H1 (cell line): Measurements from ENCODE around the gene LDLRAD3. TPM values are rescaled to one million over a fixed set of nuclear protein-coding genes. Genes with fewer than 3 reads are reported as not detected.

Experiments
- CTCF ChIA-PET: fragments of 300-600 bp; sonication (Branson Sonifier 250); formaldehyde crosslinking; loops from one replicate; lab custom pipeline; 2021; ENCODE audit not compliant: partially characterized antibody; lab: Charles Lee
- POLR2A ChIA-PET: fragments of 300-600 bp; sonication (Branson Sonifier 250); formaldehyde crosslinking; loops from one replicate; lab custom pipeline; 2021; ENCODE audit warnings: inconsistent platforms; ENCODE audit not compliant: partially characterized antibody; lab: Charles Lee
- DNase-seq, 2 experiments: peaks; one replicate each; pipeline versions ENCODE4 v3.0.0 to v3.0.0-alpha.2; 2010 to 2022; ENCODE audit warnings: low spot score in 2 of 2, low read depth in 1 of 2, mixed read lengths in 1 of 2
- FAIRE-seq: peaks from 2 replicates; lab custom pipeline; 2011; peaks lifted over from hg19 to GRCh38; lab: Jason Lieb, UNC
- H2AFZ ChIP-seq: 2 replicates; pipeline ENCODE4 v1.8.1; 2012; ENCODE audit warnings: low read length, inconsistent platforms
- H2AK5ac ChIP-seq: 2 replicates; pipeline ENCODE4 v1.6.1; 2013; ENCODE audit warnings: low read depth, low read length
- H2BK120ac ChIP-seq: replicated peaks from 2 replicates; pipeline ENCODE3; 2013; ENCODE audit warnings: low read depth, low read length, inconsistent platforms
- H2BK12ac ChIP-seq: 2 replicates; pipeline ENCODE4 v1.6.1; 2013; ENCODE audit warnings: low read depth, low read length
- H2BK15ac ChIP-seq: 2 replicates; pipeline ENCODE4 v1.6.1; 2013; ENCODE audit warnings: low read length
- H2BK20ac ChIP-seq: 2 replicates; pipeline ENCODE4 v1.6.1; 2013; ENCODE audit warnings: low read length
- H2BK5ac ChIP-seq: 2 replicates; pipeline ENCODE4 v1.6.1; 2013; ENCODE audit warnings: low read depth, low read length
- H3K14ac ChIP-seq: 2 replicates; pipeline ENCODE4 v1.6.1; 2013; ENCODE audit warnings: inconsistent platforms; ENCODE audit not compliant: insufficient read length
- H3K18ac ChIP-seq: 2 replicates; pipeline ENCODE4 v1.6.1; 2013; ENCODE audit warnings: low read length; ENCODE audit errors: extremely low read depth
- H3K23ac ChIP-seq: 2 replicates; pipeline ENCODE4 v1.6.1; 2013; ENCODE audit warnings: inconsistent platforms; ENCODE audit not compliant: insufficient read length
- H3K23me2 ChIP-seq: 2 replicates; pipeline ENCODE4 v1.6.1; 2013; ENCODE audit warnings: low read depth, low read length
- H3K27ac ChIP-seq: 2 replicates; pipeline ENCODE4 v1.6.1; 2011; ENCODE audit warnings: low read depth, low read length, inconsistent platforms
- H3K27me3 ChIP-seq, 4 experiments: replicated peaks in 1 of 4; 1 replicate in 1 of 4; 2 replicates in 3 of 4; pipeline versions ENCODE4 v1.6.1 to v1.8.1; 2011 to 2013; ENCODE audit warnings: low read length in 3 of 4, mild to moderate bottlenecking in 3 of 4, inconsistent platforms in 2 of 4, mixed read lengths in 2 of 4, moderate library complexity in 1 of 4; ENCODE audit not compliant: control insufficient read depth in 3 of 4, insufficient read depth in 3 of 4; ENCODE audit errors: extremely low read depth in 1 of 4
- H3K36me3 ChIP-seq, 4 experiments: 2 replicates each; pipeline versions ENCODE4 v1.6.1 to v1.8.1; 2011 to 2013; ENCODE audit warnings: mild to moderate bottlenecking in 4 of 4, low read length in 3 of 4, moderate library complexity in 2 of 4, control low read depth in 1 of 4, inconsistent platforms in 1 of 4; ENCODE audit not compliant: insufficient read depth in 4 of 4, control insufficient read depth in 2 of 4
- H3K4ac ChIP-seq: replicated peaks from 2 replicates; pipeline ENCODE3; 2013; ENCODE audit warnings: low read length, low read depth, mixed read lengths, inconsistent platforms; ENCODE audit not compliant: insufficient read length
- H3K4me1 ChIP-seq, 4 experiments: replicated peaks in 1 of 4; 1 replicate in 1 of 4; 2 replicates in 3 of 4; pipeline versions ENCODE4 v1.6.1 to v1.8.1; 2011 to 2013; ENCODE audit warnings: low read length in 3 of 4, inconsistent platforms in 2 of 4, mixed read lengths in 1 of 4; ENCODE audit not compliant: insufficient read depth in 4 of 4, control insufficient read depth in 3 of 4
- H3K4me2 ChIP-seq, 2 experiments: 2 replicates each; pipeline versions ENCODE4 v1.6.1 to v1.8.1; 2011 to 2013; ENCODE audit warnings: low read depth in 2 of 2, low read length in 2 of 2, control low read depth in 1 of 2, inconsistent platforms in 1 of 2, mild to moderate bottlenecking in 1 of 2; ENCODE audit not compliant: insufficient read depth in 1 of 2
- H3K4me3 ChIP-seq, 4 experiments: fragments of 200-600, 300-600 bp in 1 of 4; sonication (generic), shearing (Covaris generic), sonication (Bioruptor Twin) in 1 of 4; 2 replicates each; pipeline versions ENCODE4 v1.5.1 to v1.8.1; 2011 to 2016; ENCODE audit warnings: low read length in 4 of 4, low read depth in 3 of 4, control low read depth in 2 of 4, inconsistent platforms in 2 of 4, mild to moderate bottlenecking in 2 of 4, mixed read lengths in 1 of 4, moderate library complexity in 1 of 4; ENCODE audit not compliant: insufficient read depth in 2 of 4; ENCODE audit errors: extremely low read depth in 1 of 4
- H3K56ac ChIP-seq: replicated peaks from 2 replicates; pipeline ENCODE3; 2013; ENCODE audit warnings: low read depth, mild to moderate bottlenecking, mixed read lengths, low read length, inconsistent platforms; ENCODE audit not compliant: insufficient read length
- H3K79me1 ChIP-seq: 2 replicates; pipeline ENCODE4 v1.6.1; 2013; ENCODE audit warnings: low read depth, low read length, control low read depth
- H3K79me2 ChIP-seq, 2 experiments: 2 replicates each; pipeline versions ENCODE4 v1.6.1 to v1.8.1; 2012 to 2013; ENCODE audit warnings: low read length in 2 of 2, mild to moderate bottlenecking in 2 of 2, inconsistent platforms in 1 of 2; ENCODE audit not compliant: insufficient read depth in 2 of 2, control insufficient read depth in 1 of 2
- H3K9ac ChIP-seq, 4 experiments: replicated peaks in 1 of 4; 1 replicate in 1 of 4; 2 replicates in 3 of 4; pipeline versions ENCODE4 v1.6.1 to v1.8.1; 2011 to 2013; ENCODE audit warnings: low read depth in 3 of 4, low read length in 3 of 4, control low read depth in 2 of 4, mild to moderate bottlenecking in 2 of 4, moderate library complexity in 2 of 4, inconsistent platforms in 1 of 4; ENCODE audit errors: extremely low read depth in 1 of 4
- H3K9me3 ChIP-seq, 2 experiments: 2 replicates each; pipeline versions ENCODE4 v1.6.1 to v1.8.1; 2012 to 2013; ENCODE audit warnings: mild to moderate bottlenecking in 2 of 2, moderate library complexity in 2 of 2, control low read depth in 1 of 2, inconsistent platforms in 1 of 2, low read depth in 1 of 2, low read length in 1 of 2, mixed read lengths in 1 of 2; ENCODE audit not compliant: insufficient read depth in 2 of 2
- H4K20me1 ChIP-seq, 2 experiments: replicated peaks in 1 of 2; 2 replicates each; pipeline versions ENCODE3 to v1.8.1; 2011 to 2013; ENCODE audit warnings: inconsistent platforms in 2 of 2, low read length in 2 of 2, mild to moderate bottlenecking in 1 of 2; ENCODE audit not compliant: insufficient read depth in 2 of 2, control insufficient read depth in 1 of 2
- H4K5ac ChIP-seq: 2 replicates; pipeline ENCODE4 v1.6.1; 2013; ENCODE audit warnings: low read length, low read depth, mixed read lengths, inconsistent platforms; ENCODE audit not compliant: insufficient read length
- H4K8ac ChIP-seq: 2 replicates; pipeline ENCODE4 v1.8.0; 2013; ENCODE audit warnings: mild to moderate bottlenecking, moderate library complexity, low read length, inconsistent platforms; ENCODE audit not compliant: insufficient read depth; ENCODE audit errors: extremely low read depth
- H4K91ac ChIP-seq: replicated peaks from 2 replicates; pipeline ENCODE3; 2013; ENCODE audit warnings: low read length, mixed read lengths, inconsistent platforms; ENCODE audit not compliant: insufficient read length
- POLR2A ChIP-seq, 2 experiments: IDR thresholded peaks; 1 replicate in 1 of 2; 2 replicates in 1 of 2; pipeline ENCODE4 v1.6.1; 2011; ENCODE audit warnings: low read depth in 2 of 2, low read length in 2 of 2, mild to moderate bottlenecking in 2 of 2; ENCODE audit errors: control extremely low read depth in 1 of 2
- TCF12 ChIP-seq: IDR thresholded peaks from 2 replicates; pipeline ENCODE4 v1.6.1; 2011; ENCODE audit warnings: low read depth, mild to moderate bottlenecking, low read length
- WGBS, 2 experiments: shearing (Covaris generic) in 1 of 2; methylation state at CpG; one replicate each; pipeline versions ENCODE4 v1.1.6 to v1.1.7; 2013 to 2015; ENCODE audit warnings: low lambda C conversion rate in 2 of 2, mixed read lengths in 2 of 2, inconsistent platforms in 1 of 2, low coverage in 1 of 2, missing lambda C conversion rate in 1 of 2; ENCODE audit not compliant: insufficient replicate concordance in 2 of 2, insufficient coverage in 1 of 2, insufficient read length in 1 of 2; ENCODE audit errors: extremely low coverage in 1 of 2, missing lambda C conversion rate in 1 of 2; 5-methylcytosine and 5-hydroxymethylcytosine counted together
- polyA plus RNA-seq, 7 experiments: library from polyadenylated mRNA; depleted of rRNA in 3 of 7; stranded (reverse) in 5 of 7; unstranded in 2 of 7; fragments of >200 nt in 5 of 7; fragments of 200-250 nt in 2 of 7; gene quantifications; 1 replicate in 5 of 7; 2 replicates in 1 of 7; 4 replicates in 1 of 7; pipeline versions ENCODE4 v1.2.1 to v1.2.3, GENCODE V29; 2011 to 2013; ENCODE audit warnings: missing spikeins in 2 of 7, mixed read lengths in 2 of 7
- total RNA-seq: library from RNA; stranded (reverse); fragmentation: NEBNext Ultra II Directional; extraction: Animal tissue kit (Norgen Biotek cat#: 25700); gene quantifications from 2 replicates; pipeline ENCODE4 v1.2.1, GENCODE V29; 2021

LDLRAD3 gene
- total and polyA plus RNA-seq, 2 of the 8 experiments (the other 6 are each of a cell fraction or from before 2014, with no cell fraction given) = 18.6 to 22.8 TPM

- TF ChIP-seq POLR2A (IDR thresholded peaks at IDR 0.05; ENCODE audit: control extremely low read depth in 1 of 2, low read depth in 2 of 2, low read length in 2 of 2) = no peak
- no peak for TF ChIP-seq TCF12
- Histone ChIP-seq H2BK15ac (no peak overlapping the region), H4K8ac (no peak overlapping the region), H2BK12ac (no peak overlapping the region), H3K18ac (no peak overlapping the region), H3K79me2 (no peaks in the 10 kb centered on the region), H4K5ac (no peak overlapping the region), H3K14ac (no peak overlapping the region), H3K4me1 (no peaks in the 10 kb centered on the region), H3K27me3 (no peaks in the 10 kb centered on the region), H3K9me3 (peaks cover 4 to 8% of the 10 kb centered on the region in 2 experiments; a peak in 2 of 4 replicates), H3K4ac (no peak overlapping the region), H2AFZ (no peak overlapping the region), H3K23ac (no peak overlapping the region), H2BK120ac (no peak overlapping the region), H2BK5ac (no peak overlapping the region), H4K20me1 (no peaks in the 10 kb centered on the region), H2BK20ac (no peak overlapping the region), H3K23me2 (no peaks in the 10 kb centered on the region), H3K4me2 (no peak overlapping the region), H3K27ac (no peak overlapping the region), H3K4me3 (no peak overlapping the region), H3K36me3 (no peaks in the 10 kb centered on the region), H4K91ac (no peak overlapping the region), H3K79me1 (no peaks in the 10 kb centered on the region), H3K56ac (no peak overlapping the region), H3K9ac (no peak overlapping the region), H2AK5ac (no peak overlapping the region)
- ChIA-PET POLR2A (no interaction called here), CTCF (interaction anchor here (1.3 to 2.8 kb wide), 3 partner anchors 9 to 195 kb away, joined by 3 to 7 read pairs (median 4); no protein-coding TSS in a partner anchor)
- 78% methylated on average over 2 of the region's 2 CpGs; no CpG with 5 or more reads in 1 of the 2 experiments for WGBS, 2 experiments
- DNase-seq (no peak), FAIRE-seq (no peak)
Measured at GRCh38 chr11:36251823-36252222, 308.0 kb downstream of the LDLRAD3 start.
